Fibroblast of villous mesenchyme (primary cell): ENCODE data around the gene SEMA4B. TPM values are rescaled to one million over a fixed set of nuclear protein-coding genes. Genes with fewer than 3 reads are reported as not detected.

ENCODE experiments used
- DNase-seq: peaks from one replicate; pipeline ENCODE4 v3.0.0-alpha.2; 2010; ENCODE audit warnings: low read depth
- H3K4me3 ChIP-seq: 2 replicates; pipeline ENCODE4 v1.5.1; 2011; ENCODE audit warnings: low read depth, mild to moderate bottlenecking, low read length
- CTCF ChIP-seq: IDR thresholded peaks from 2 replicates; pipeline ENCODE4 v1.5.1; 2012; ENCODE audit warnings: low read depth, mild to moderate bottlenecking, low read length; ENCODE audit not compliant: insufficient read depth
- total RNA-seq: library from RNA; depleted of rRNA; stranded (reverse); fragments of >200 nt; gene quantifications from 2 replicates; pipeline ENCODE4 v1.2.3, GENCODE V29; 2012

SEMA4B gene
- total RNA-seq, 1 donor: 16.4 TPM

DNA sequence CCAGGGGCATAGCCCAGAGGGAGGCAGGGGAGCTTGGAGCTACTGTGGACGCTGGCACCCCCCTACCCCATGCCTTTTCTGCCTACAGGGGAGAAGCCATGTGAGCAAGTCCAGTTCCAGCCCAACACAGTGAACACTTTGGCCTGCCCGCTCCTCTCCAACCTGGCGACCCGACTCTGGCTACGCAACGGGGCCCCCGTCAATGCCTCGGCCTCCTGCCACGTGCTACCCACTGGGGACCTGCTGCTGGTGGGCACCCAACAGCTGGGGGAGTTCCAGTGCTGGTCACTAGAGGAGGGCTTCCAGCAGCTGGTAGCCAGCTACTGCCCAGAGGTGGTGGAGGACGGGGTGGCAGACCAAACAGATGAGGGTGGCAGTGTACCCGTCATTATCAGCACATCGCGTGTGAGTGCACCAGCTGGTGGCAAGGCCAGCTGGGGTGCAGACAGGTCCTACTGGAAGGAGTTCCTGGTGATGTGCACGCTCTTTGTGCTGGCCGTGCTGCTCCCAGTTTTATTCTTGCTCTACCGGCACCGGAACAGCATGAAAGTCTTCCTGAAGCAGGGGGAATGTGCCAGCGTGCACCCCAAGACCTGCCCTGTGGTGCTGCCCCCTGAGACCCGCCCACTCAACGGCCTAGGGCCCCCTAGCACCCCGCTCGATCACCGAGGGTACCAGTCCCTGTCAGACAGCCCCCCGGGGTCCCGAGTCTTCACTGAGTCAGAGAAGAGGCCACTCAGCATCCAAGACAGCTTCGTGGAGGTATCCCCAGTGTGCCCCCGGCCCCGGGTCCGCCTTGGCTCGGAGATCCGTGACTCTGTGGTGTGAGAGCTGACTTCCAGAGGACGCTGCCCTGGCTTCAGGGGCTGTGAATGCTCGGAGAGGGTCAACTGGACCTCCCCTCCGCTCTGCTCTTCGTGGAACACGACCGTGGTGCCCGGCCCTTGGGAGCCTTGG lies 27.0 kb downstream of the SEMA4B start:
- TF ChIP-seq CTCF: no peak
- DNase-seq: no peak
- no peak overlapping the region for H3K4me3 ChIP-seq

- no peak for DNase-seq
- H3K4me3 ChIP-seq: no peak overlapping the region
- no peak for TF ChIP-seq CTCF
Measured at GRCh38 chr15:90228960-90229359, 27.8 kb downstream of the SEMA4B start.

DNA sequence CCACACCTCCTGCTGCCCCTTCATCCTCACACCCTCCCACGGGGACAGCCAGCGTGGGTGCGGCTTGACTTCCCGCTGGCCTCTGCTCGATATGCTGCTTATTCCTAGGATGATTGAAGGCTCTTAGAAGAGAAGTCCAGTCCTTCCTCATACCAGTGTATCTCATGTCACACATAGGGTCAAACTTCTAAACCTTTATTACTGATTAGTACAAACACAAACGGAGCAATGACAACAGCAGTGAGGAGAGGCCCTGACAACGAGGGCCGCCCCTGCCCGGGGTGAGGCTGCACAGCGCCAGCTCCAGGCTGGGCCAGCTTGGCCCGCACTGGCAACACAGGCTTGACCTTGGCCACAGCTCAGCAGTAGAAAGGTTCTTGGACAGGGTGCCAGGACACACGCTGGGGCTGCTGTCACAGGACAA lies 29.0 kb downstream of the SEMA4B start:
- DNase-seq: no peak
- H3K4me3 ChIP-seq: no peak overlapping the region
- no peak for TF ChIP-seq CTCF

DNA sequence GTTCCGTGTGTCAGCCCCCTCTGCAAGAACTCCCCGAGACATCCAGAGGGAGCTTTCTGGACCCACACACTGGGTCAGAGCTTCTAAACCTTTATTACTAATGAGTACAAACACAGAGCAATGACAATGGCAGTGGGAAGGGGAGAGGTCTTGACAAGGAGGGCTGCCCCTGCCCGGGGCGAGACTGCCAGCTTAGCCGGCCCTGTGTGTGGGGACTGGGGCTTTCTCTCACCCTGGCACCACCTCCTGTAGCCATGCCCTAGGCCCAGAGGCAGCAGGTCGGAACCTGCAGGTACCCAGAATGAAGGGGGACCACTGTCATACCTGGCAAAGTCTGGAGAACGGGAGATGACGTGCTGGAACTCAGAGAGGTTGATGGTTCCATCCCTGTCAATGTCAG lies 29.5 kb downstream of the SEMA4B start:
- no peak for TF ChIP-seq CTCF
- DNase-seq: no peak
- no peak overlapping the region for H3K4me3 ChIP-seq

GRCh38 chr15:90231028-90232017 lies 30.2 kb downstream of the SEMA4B start:
- H3K4me3 ChIP-seq: no peak overlapping the region
- no peak for DNase-seq
- no peak for TF ChIP-seq CTCF

DNA sequence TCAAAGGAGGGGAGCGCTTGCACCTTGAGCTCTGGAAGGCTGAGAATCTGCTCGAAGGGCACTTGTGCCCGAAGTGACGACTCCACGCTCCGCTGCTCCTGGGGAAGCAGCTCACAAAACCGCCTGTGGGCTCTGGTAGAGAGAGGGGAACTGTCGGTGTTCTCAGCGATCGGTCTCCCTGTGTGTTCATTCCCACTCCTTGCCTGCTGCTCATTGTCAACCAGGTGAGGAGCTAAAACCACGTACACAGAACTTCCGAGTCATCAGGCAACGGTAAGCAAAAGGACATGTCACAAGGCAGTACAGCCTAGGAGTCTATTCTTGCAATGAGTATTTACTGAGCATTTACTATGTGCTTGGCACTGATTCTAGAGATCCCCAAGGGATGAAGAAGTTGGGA lies 31.1 kb downstream of the SEMA4B start:
- H3K4me3 ChIP-seq: no peak overlapping the region
- DNase-seq: no peak
- no peak for TF ChIP-seq CTCF
